Neural crest cell (in vitro differentiated cells): Measurements from ENCODE around the gene FMNL2. TPM values are rescaled to one million over a fixed set of nuclear protein-coding genes. Genes with fewer than 3 reads are reported as not detected.

Source experiments
- DNase-seq: peaks from one replicate; pipeline ENCODE4 v3.0.0; 2021; ENCODE audit warnings: low read depth, mixed read lengths, low spot score
- H3K27ac Mint-ChIP-seq: one replicate; pipeline ENCODE4 v1.8.0; 2021; ENCODE audit warnings: mild to moderate bottlenecking, mixed read lengths; ENCODE audit not compliant: unreplicated experiment
- H3K27me3 Mint-ChIP-seq: 2 replicates; pipeline ENCODE4 v1.8.0; 2021; ENCODE audit warnings: low read depth, mild to moderate bottlenecking, mixed read lengths
- H3K36me3 Mint-ChIP-seq: 2 replicates; pipeline ENCODE4 v1.8.0; 2021; ENCODE audit warnings: low read depth, mild to moderate bottlenecking, mixed read lengths
- H3K4me1 Mint-ChIP-seq: 2 replicates; pipeline ENCODE4 v1.8.0; 2021; ENCODE audit warnings: mixed read lengths
- H3K4me3 Mint-ChIP-seq: one replicate; pipeline ENCODE4 v1.8.0; 2021; ENCODE audit warnings: mild to moderate bottlenecking, mixed read lengths
- H3K9me3 Mint-ChIP-seq: 2 replicates; pipeline ENCODE4 v1.8.0; 2021; ENCODE audit warnings: mixed read lengths
- CTCF ChIP-seq: fragments of 200-600 bp; sonication (generic); conservative IDR thresholded peaks from 2 replicates; pipeline ENCODE4 v1.5.0; 2021; ENCODE audit warnings: antibody characterized with exemption, mild to moderate bottlenecking
- total RNA-seq: library from RNA; stranded (reverse); gene quantifications from 2 replicates; pipeline ENCODE4 v1.2.1, GENCODE V29; 2021

Gene FMNL2
- total RNA-seq, 1 donor from 2014 or later, result 54.9 TPM

- Mint-ChIP-seq H3K9me3 (no peaks in the 10 kb centered on the region), H3K27me3 (no peaks in the 10 kb centered on the region), H3K4me1 (peaks cover 1% of the 10 kb centered on the region), H3K4me3 (no peak overlapping the region), H3K36me3 (peaks cover 6% of the 10 kb centered on the region), H3K27ac (no peak overlapping the region)
- no peak for DNase-seq
- TF ChIP-seq CTCF, result no peak
Observed at GRCh38 chr2:152630466-152630865, 295.5 kb downstream of the FMNL2 start.

- TF ChIP-seq CTCF, result no peak
- DNase-seq, result no peak
- no peak overlapping the region for H3K27ac Mint-ChIP-seq
- H3K27me3 Mint-ChIP-seq, result no peaks in the 10 kb centered on the region
- no peaks in the 10 kb centered on the region for H3K9me3 Mint-ChIP-seq
- H3K36me3 Mint-ChIP-seq, result peaks cover 6% of the 10 kb centered on the region
- H3K4me1 Mint-ChIP-seq, result peaks cover 8% of the 10 kb centered on the region
- no peak overlapping the region for H3K4me3 Mint-ChIP-seq
Observed at GRCh38 chr2:152632736-152633135, 297.8 kb downstream of the FMNL2 start.

GRCh38 chr2:152635635-152636298 is 300.8 kb downstream of the FMNL2 start:
- H3K36me3 Mint-ChIP-seq, result peaks cover 14% of the 10 kb centered on the region
- peaks cover 8% of the 10 kb centered on the region for H3K4me1 Mint-ChIP-seq
- TF ChIP-seq CTCF, result peak; percentile 91
- H3K4me3 Mint-ChIP-seq, result peak overlapping the region; percentile 13
- DNase-seq, result peak; percentile 84
- no peaks in the 10 kb centered on the region for H3K27me3 Mint-ChIP-seq
- H3K9me3 Mint-ChIP-seq, result no peaks in the 10 kb centered on the region
- H3K27ac Mint-ChIP-seq, result no peak overlapping the region

- Mint-ChIP-seq H3K27ac (no peak overlapping the region), H3K4me3 (no peak overlapping the region), H3K9me3 (no peaks in the 10 kb centered on the region), H3K27me3 (no peaks in the 10 kb centered on the region), H3K36me3 (peaks cover 18% of the 10 kb centered on the region), H3K4me1 (peaks cover 8% of the 10 kb centered on the region)
- no peak for DNase-seq
- TF ChIP-seq CTCF, result no peak
Observed at GRCh38 chr2:152637251-152637650, 302.3 kb downstream of the FMNL2 start.

GRCh38 chr2:152638056-152638455 is 303.1 kb downstream of the FMNL2 start:
- Mint-ChIP-seq H3K27ac (no peak overlapping the region), H3K4me3 (no peak overlapping the region), H3K4me1 (peaks cover 8% of the 10 kb centered on the region), H3K36me3 (peaks cover 18% of the 10 kb centered on the region), H3K9me3 (no peaks in the 10 kb centered on the region), H3K27me3 (no peaks in the 10 kb centered on the region)
- TF ChIP-seq CTCF, result no peak
- no peak for DNase-seq
